Thyroid gland (tissue), 4 donors: ENCODE data around the gene BIRC7.

Experiments used
- POLR2A ChIP-seq, 2 donors: fragments of 450-650 bp; IDR thresholded peaks; one replicate each; pipeline ENCODE4 v1.6.1; 2017; ENCODE audit warnings: antibody characterized with exemption in 2 of 2, mild to moderate bottlenecking in 2 of 2, moderate library complexity in 1 of 2
- TF ChIP-seq, protein P1 (sequence below), 6 experiments: fragments of 200-600 bp in 3 of 6; fragments of 450-650 bp in 3 of 6; sonication (generic) in 3 of 6; IDR thresholded peaks; one replicate each; pipeline ENCODE4 v1.5.1; 2016 to 2019; ENCODE audit warnings: antibody characterized with exemption in 6 of 6, mild to moderate bottlenecking in 2 of 6, inconsistent platforms in 1 of 6, moderate library complexity in 1 of 6

- TF ChIP-seq, protein P1, sequence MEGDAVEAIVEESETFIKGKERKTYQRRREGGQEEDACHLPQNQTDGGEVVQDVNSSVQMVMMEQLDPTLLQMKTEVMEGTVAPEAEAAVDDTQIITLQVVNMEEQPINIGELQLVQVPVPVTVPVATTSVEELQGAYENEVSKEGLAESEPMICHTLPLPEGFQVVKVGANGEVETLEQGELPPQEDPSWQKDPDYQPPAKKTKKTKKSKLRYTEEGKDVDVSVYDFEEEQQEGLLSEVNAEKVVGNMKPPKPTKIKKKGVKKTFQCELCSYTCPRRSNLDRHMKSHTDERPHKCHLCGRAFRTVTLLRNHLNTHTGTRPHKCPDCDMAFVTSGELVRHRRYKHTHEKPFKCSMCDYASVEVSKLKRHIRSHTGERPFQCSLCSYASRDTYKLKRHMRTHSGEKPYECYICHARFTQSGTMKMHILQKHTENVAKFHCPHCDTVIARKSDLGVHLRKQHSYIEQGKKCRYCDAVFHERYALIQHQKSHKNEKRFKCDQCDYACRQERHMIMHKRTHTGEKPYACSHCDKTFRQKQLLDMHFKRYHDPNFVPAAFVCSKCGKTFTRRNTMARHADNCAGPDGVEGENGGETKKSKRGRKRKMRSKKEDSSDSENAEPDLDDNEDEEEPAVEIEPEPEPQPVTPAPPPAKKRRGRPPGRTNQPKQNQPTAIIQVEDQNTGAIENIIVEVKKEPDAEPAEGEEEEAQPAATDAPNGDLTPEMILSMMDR (IDR thresholded peaks at IDR 0.05), result no peak
- no peak for TF ChIP-seq POLR2A (IDR thresholded peaks at IDR 0.05)
These were observed 48.2 kb upstream of the BIRC7 start for GRCh38 chr20:63187338-63188158.
